Measurements from ENCODE around the gene NHLRC4.

GRCh38 chr16:603933-604332, 37.1 kb downstream of the NHLRC4 start:
- TF ChIP-seq POLR2AphosphoS5 (IDR thresholded peaks at IDR 0.05), result no peak
- TF ChIP-seq, protein P1, sequence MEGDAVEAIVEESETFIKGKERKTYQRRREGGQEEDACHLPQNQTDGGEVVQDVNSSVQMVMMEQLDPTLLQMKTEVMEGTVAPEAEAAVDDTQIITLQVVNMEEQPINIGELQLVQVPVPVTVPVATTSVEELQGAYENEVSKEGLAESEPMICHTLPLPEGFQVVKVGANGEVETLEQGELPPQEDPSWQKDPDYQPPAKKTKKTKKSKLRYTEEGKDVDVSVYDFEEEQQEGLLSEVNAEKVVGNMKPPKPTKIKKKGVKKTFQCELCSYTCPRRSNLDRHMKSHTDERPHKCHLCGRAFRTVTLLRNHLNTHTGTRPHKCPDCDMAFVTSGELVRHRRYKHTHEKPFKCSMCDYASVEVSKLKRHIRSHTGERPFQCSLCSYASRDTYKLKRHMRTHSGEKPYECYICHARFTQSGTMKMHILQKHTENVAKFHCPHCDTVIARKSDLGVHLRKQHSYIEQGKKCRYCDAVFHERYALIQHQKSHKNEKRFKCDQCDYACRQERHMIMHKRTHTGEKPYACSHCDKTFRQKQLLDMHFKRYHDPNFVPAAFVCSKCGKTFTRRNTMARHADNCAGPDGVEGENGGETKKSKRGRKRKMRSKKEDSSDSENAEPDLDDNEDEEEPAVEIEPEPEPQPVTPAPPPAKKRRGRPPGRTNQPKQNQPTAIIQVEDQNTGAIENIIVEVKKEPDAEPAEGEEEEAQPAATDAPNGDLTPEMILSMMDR (IDR thresholded peaks at IDR 0.05), result no peak
